ENCODE measurements around the gene MDK. TPM values are rescaled to one million over a fixed set of nuclear protein-coding genes. Genes with fewer than 3 reads are reported as not detected.

The MDK gene
- total and polyA plus RNA-seq, 3 donors from 2014 or later = 14.4 to 51.5 (median 14.5) TPM

GRCh38 chr11:46373787-46374740 lies 7.4 kb upstream of the MDK start:
- DNase-seq = no peak
- 92 to 93% methylated on average over 20 to 30 of the region's 30 CpGs for WGBS, 2 donors
- no peaks in the 10 kb centered on the region for H3K36me3 ChIP-seq (ENCODE audit: low read depth, missing control alignments)
- H3K4me1 ChIP-seq = no peaks in the 10 kb centered on the region
- H3K9me3 ChIP-seq = no peaks in the 10 kb centered on the region
- TF ChIP-seq, protein P1, sequence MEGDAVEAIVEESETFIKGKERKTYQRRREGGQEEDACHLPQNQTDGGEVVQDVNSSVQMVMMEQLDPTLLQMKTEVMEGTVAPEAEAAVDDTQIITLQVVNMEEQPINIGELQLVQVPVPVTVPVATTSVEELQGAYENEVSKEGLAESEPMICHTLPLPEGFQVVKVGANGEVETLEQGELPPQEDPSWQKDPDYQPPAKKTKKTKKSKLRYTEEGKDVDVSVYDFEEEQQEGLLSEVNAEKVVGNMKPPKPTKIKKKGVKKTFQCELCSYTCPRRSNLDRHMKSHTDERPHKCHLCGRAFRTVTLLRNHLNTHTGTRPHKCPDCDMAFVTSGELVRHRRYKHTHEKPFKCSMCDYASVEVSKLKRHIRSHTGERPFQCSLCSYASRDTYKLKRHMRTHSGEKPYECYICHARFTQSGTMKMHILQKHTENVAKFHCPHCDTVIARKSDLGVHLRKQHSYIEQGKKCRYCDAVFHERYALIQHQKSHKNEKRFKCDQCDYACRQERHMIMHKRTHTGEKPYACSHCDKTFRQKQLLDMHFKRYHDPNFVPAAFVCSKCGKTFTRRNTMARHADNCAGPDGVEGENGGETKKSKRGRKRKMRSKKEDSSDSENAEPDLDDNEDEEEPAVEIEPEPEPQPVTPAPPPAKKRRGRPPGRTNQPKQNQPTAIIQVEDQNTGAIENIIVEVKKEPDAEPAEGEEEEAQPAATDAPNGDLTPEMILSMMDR (IDR thresholded peaks at IDR 0.05) = no peak
- no peak for TF ChIP-seq POLR2A (IDR thresholded peaks at IDR 0.05)
- H3K4me3 ChIP-seq = no peak overlapping the region
- H3K27ac ChIP-seq = no peak overlapping the region
- intact Hi-C loops (cut with DNase I; ENCODE audit: low total_unique reads) = no loop called here
- no peaks in the 10 kb centered on the region for H3K27me3 ChIP-seq

- Histone ChIP-seq H3K36me3 (ENCODE audit: low read depth, missing control alignments) (no peaks in the 10 kb centered on the region), H3K27ac (no peak overlapping the region), H3K4me1 (no peaks in the 10 kb centered on the region), H3K4me3 (no peak overlapping the region), H3K27me3 (no peaks in the 10 kb centered on the region), H3K9me3 (no peaks in the 10 kb centered on the region)
- no peak for DNase-seq
- intact Hi-C loops (cut with DNase I; ENCODE audit: low total_unique reads) = no loop called here
- TF ChIP-seq POLR2A (IDR thresholded peaks at IDR 0.05) = no peak
- TF ChIP-seq, protein P1 (IDR thresholded peaks at IDR 0.05) = no peak
- WGBS, 2 donors = 91% methylated on average over 11 to 15 of the region's 15 CpGs
Observed at GRCh38 chr11:46374815-46375214, 6.7 kb upstream of the MDK start.

- intact Hi-C loops (cut with DNase I; ENCODE audit: low total_unique reads) = no loop called here
- Histone ChIP-seq H3K4me1 (no peaks in the 10 kb centered on the region), H3K27me3 (no peaks in the 10 kb centered on the region), H3K4me3 (no peak overlapping the region), H3K9me3 (no peaks in the 10 kb centered on the region), H3K27ac (no peak overlapping the region), H3K36me3 (ENCODE audit: low read depth, missing control alignments) (no peaks in the 10 kb centered on the region)
- DNase-seq = no peak
- 94 to 100% methylated on average over 1 to 34 of the region's 38 CpGs for WGBS, 2 donors
- TF ChIP-seq POLR2A (IDR thresholded peaks at IDR 0.05) = no peak
- TF ChIP-seq, protein P1 (IDR thresholded peaks at IDR 0.05) = no peak
Observed at GRCh38 chr11:46375392-46376101, 5.9 kb upstream of the MDK start.

DNA sequence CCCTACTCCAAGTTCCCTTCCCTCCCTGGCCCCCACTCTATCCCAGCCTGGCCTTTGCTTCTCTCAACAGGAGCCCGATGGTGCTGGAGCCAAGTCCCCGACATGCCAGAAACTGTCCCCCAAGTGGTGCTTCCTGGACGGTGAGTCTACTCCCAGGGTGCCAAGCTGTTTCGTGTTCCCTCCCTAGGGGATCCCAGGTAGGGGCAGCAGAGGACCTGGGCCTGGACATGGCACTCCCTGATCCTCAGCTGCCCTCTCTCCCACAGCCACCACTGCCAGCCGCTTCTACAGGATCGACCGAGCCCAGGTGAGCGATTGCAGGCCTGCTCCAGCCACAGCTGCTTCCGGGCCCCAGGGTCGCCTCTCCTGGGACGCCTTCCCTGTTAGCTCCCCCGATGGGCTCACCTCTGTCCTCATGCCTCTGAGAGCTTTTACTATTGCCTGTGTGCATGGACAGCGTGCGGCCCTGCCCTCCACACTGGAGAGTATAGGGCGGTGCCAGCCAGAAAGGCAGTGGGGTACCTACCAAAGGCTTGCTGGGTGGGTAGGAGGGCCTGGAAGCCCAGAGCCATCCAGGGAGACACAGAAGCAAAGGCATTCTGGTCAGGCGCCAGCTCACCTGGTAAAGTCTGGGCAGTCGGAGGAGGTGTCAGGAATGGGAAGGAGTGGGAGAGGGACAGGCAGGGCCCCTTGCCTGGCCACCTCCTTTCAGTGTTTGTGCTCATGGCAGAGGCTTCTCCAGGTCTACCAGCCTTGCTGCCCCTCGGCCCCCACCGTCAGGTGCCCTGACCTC lies 5.0 kb upstream of the MDK start:
- Histone ChIP-seq H3K9me3 (no peaks in the 10 kb centered on the region), H3K4me1 (peaks cover 3% of the 10 kb centered on the region), H3K27ac (no peak overlapping the region), H3K27me3 (no peaks in the 10 kb centered on the region), H3K4me3 (no peak overlapping the region), H3K36me3 (ENCODE audit: low read depth, missing control alignments) (no peaks in the 10 kb centered on the region)
- no peak for DNase-seq
- TF ChIP-seq POLR2A (IDR thresholded peaks at IDR 0.05) = no peak
- TF ChIP-seq, protein P1 (IDR thresholded peaks at IDR 0.05) = no peak
- WGBS, 2 donors = 87 to 93% methylated on average over 15 to 19 of the region's 19 CpGs
- intact Hi-C loops (cut with DNase I; ENCODE audit: low total_unique reads) = no loop called here
